ENCODE measurements around the gene BTBD8.
A peak's percentile ranks its signal among the peaks of the same experiment; 100 is the strongest.
"Not testable (repeated sequence)": the region's sequence is repeated elsewhere in the genome, so short reads cannot be mapped to it uniquely, and the experiment has no call there.

The BTBD8 gene

DNA sequence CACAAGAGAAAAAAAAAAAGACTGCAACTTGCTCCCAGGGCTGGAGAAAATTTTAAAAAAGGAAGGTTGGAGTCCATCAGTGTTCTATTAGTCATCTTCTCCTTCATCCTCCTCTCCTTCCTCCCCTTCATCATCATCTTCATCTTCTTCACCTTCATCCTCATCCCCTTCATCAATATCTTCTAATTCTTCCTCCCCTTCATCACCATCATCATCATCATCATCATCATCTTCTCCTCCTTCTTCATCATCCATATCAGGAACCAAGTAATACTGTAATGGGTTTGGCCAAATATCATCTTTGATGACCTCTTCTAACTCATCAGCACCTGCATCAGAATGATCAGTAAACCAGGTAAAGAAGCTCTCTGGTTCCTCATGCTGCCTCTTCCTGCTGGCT lies 5.7 kb upstream of the BTBD8 start:
- not testable (repeated sequence) for H3K4me3 ChIP-seq (ENCODE audit: low read length); H3K9me3 ChIP-seq (ENCODE audit: low read length); H3K4me1 ChIP-seq (ENCODE audit: insufficient read depth, low read length); H3K27me3 ChIP-seq (ENCODE audit: insufficient read depth, low read length); H2AFZ ChIP-seq (ENCODE audit: low read depth, low read length); H3K36me3 ChIP-seq (ENCODE audit: insufficient read depth, low read length)

DNA sequence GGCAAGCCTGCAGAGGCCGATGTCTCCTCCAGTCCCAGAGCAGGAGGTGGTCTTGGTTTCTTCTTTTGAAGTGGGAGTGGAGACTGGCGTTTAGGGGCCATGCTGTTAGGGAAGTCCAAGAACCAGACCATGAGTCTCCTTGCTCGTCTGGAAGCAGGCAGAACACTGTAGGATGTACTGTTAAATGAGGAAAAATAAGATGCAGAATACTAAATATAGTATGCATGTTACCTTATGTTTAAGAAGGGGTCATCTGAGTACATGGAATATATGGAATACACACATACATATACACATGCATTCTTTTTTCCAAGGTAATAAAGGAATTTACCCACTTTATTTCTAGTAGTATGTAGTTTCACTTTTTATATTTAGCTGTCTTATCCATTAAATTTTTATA lies 4.8 kb upstream of the BTBD8 start, which contains the start of gene SETSIP:
Gene SETSIP, minus strand, starts transcription at position 101 of the 400 bp plus-strand sequence. Its CDS starts 0 bp downstream, at position 101.
- Histone ChIP-seq H2AFZ (ENCODE audit: low read depth, low read length) (no peak within 1 kb of the TSS), H3K4me3 (ENCODE audit: low read length) (no peak within 1 kb of the TSS), H3K9me3 (ENCODE audit: low read length) (no peaks in the 10 kb centered on the region), H3K4me1 (ENCODE audit: insufficient read depth, low read length) (no peaks in the 10 kb centered on the region), H3K36me3 (ENCODE audit: insufficient read depth, low read length) (no peaks in the 10 kb centered on the region), H3K27me3 (ENCODE audit: insufficient read depth, low read length) (no peaks in the 10 kb centered on the region)

DNA sequence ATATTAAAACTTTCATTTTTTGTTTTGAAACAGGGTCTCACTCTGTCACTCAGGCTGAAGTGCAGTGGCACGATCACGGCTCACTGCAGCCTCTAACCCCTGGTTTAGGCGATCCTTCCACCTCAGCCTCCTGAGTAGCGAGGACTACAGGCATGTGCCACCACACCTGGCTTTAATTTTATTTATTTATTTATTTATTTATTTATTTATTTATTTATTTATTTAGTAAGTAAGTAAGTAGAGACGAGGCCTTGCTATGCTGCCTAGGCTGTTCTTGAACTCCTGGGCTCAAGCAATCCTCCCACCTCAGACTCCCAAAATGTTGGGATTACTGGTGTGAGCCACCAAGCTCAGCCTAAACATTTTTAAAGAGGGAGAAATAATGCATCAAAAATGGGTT lies 3.8 kb upstream of the BTBD8 start:
- Histone ChIP-seq H3K9me3 (ENCODE audit: low read length) (no peaks in the 10 kb centered on the region), H3K27me3 (ENCODE audit: insufficient read depth, low read length) (no peaks in the 10 kb centered on the region), H2AFZ (ENCODE audit: low read depth, low read length) (no peak overlapping the region), H3K4me3 (ENCODE audit: low read length) (no peak overlapping the region), H3K4me1 (ENCODE audit: insufficient read depth, low read length) (peaks cover 3% of the 10 kb centered on the region), H3K36me3 (ENCODE audit: insufficient read depth, low read length) (no peaks in the 10 kb centered on the region)

DNA sequence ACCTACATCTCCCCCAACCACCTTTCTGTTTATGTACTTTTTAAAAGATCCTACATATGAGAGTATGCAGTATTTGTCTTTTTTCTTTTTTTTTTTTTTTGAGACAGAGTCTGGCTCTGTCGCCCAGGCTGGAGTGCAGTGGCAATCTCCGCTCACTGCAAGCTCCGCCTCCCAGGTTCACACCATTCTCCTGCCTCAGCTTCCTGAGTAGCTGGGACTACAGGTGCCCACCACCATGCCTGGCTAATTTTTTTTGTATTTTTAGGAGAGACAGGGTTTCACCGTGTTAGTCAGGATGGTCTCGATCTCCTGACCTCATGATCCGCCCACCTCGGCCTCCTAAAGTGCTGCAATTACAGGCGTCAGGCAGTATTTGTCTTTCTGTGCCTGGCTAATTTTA lies 2.1 kb upstream of the BTBD8 start:
- H3K4me1 ChIP-seq (ENCODE audit: insufficient read depth, low read length); H3K27me3 ChIP-seq (ENCODE audit: insufficient read depth, low read length); H2AFZ ChIP-seq (ENCODE audit: low read depth, low read length); H3K4me3 ChIP-seq (ENCODE audit: low read length); H3K9me3 ChIP-seq (ENCODE audit: low read length); H3K36me3 ChIP-seq (ENCODE audit: insufficient read depth, low read length): not testable (repeated sequence)

DNA sequence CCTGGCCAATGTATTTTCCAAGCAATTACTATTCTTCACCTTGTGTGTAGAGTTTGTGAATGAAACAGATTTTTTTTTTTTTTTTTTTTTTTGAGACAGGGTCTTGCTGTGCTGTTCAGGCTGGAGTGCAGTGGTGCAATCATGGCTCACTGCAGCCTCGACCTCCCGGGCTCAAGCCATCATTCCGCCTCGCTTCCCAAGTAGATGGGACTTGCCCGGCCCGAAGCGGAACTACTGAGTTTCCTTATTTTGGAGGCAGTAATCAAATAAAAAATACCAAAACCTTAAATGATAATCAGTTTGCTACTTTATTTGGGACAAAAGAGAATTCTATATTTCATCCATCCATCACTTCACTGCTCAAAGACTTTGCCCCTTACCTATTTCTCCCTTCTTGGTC lies 704 bp upstream of the BTBD8 start:
- no peaks in the 10 kb centered on the region for H3K36me3 ChIP-seq (ENCODE audit: insufficient read depth, low read length)
- no peaks in the 10 kb centered on the region for H3K9me3 ChIP-seq (ENCODE audit: low read length)
- H3K4me3 ChIP-seq (ENCODE audit: low read length), result peak overlapping the region; percentile 68
- no peaks in the 10 kb centered on the region for H3K27me3 ChIP-seq (ENCODE audit: insufficient read depth, low read length)
- H3K4me1 ChIP-seq (ENCODE audit: insufficient read depth, low read length), result peaks cover 3% of the 10 kb centered on the region
- H2AFZ ChIP-seq (ENCODE audit: low read depth, low read length), result peak overlapping the region; percentile 96

DNA sequence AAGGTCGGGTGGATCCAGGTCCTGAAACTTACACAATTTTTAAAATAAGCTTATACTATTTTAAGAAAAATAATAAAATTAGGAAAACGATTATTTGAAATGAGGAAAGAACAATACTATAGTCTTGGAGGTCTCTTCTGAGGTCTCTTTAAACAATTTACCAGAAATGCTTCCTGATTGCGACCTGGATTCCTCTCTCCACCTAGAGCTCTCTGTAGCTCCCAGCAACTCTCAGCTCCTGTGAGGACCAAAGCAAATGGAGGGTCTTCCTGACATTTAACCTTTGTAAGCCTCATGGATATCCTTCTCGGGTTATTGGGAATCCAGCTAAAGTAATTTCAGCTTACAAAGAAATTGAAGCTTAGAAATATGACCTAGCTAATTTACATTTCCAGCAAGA lies 886 bp downstream of the BTBD8 start:
- H2AFZ ChIP-seq (ENCODE audit: low read depth, low read length), result no peak overlapping the region
- H3K4me3 ChIP-seq (ENCODE audit: low read length), result peak overlapping the region; percentile 68
- H3K9me3 ChIP-seq (ENCODE audit: low read length), result peaks cover 7% of the 10 kb centered on the region
- H3K4me1 ChIP-seq (ENCODE audit: insufficient read depth, low read length), result peaks cover 3% of the 10 kb centered on the region
- no peaks in the 10 kb centered on the region for H3K27me3 ChIP-seq (ENCODE audit: insufficient read depth, low read length)
- H3K36me3 ChIP-seq (ENCODE audit: insufficient read depth, low read length), result no peaks in the 10 kb centered on the region

DNA sequence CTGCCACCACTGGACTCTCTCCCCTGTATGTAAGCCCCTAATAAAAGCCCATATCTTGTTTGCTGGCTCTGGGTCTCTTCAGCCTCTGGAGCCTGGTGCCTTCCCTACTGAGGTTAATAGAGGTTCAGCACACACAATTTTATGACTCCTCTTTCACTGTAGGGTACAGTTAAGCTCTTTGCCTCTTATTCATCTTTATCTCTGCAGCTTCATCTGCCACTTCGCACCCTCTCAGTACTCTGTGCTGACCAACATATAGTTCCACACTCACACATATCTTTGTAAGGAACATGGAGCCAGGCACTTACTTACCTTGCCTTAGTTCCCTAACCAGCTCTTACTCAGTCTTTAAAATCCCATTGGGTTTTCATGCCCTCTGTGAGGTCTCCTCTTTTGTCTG lies 4.5 kb downstream of the BTBD8 start:
- Histone ChIP-seq H3K9me3 (ENCODE audit: low read length) (peaks cover 12% of the 10 kb centered on the region), H3K36me3 (ENCODE audit: insufficient read depth, low read length) (no peaks in the 10 kb centered on the region), H3K4me1 (ENCODE audit: insufficient read depth, low read length) (peaks cover 3% of the 10 kb centered on the region), H2AFZ (ENCODE audit: low read depth, low read length) (no peak overlapping the region), H3K4me3 (ENCODE audit: low read length) (no peak overlapping the region), H3K27me3 (ENCODE audit: insufficient read depth, low read length) (no peaks in the 10 kb centered on the region)

DNA sequence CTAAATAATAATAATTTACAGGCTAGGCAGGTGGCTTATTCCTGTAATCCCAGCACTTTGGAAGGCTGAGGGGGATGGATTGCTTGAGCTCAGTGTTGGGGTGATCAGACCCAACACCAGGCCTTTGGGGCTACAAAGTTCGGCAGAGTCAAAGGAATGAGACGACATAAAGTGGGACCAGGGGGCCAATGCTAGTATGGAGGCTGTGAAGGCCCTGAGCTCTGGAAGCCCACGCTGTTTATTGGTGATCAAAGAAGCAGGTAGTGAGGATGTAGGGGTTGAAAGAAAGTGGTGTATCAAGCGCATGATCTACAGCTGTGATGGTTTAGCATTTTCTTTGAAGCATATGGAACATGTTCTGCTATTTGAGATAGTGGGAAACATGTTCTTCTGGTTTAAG lies 5.6 kb downstream of the BTBD8 start:
- no peak overlapping the region for H2AFZ ChIP-seq (ENCODE audit: low read depth, low read length)
- no peaks in the 10 kb centered on the region for H3K27me3 ChIP-seq (ENCODE audit: insufficient read depth, low read length)
- H3K4me1 ChIP-seq (ENCODE audit: insufficient read depth, low read length), result peaks cover 1% of the 10 kb centered on the region
- H3K4me3 ChIP-seq (ENCODE audit: low read length), result no peak overlapping the region
- peaks cover 12% of the 10 kb centered on the region for H3K9me3 ChIP-seq (ENCODE audit: low read length)
- no peaks in the 10 kb centered on the region for H3K36me3 ChIP-seq (ENCODE audit: insufficient read depth, low read length)

DNA sequence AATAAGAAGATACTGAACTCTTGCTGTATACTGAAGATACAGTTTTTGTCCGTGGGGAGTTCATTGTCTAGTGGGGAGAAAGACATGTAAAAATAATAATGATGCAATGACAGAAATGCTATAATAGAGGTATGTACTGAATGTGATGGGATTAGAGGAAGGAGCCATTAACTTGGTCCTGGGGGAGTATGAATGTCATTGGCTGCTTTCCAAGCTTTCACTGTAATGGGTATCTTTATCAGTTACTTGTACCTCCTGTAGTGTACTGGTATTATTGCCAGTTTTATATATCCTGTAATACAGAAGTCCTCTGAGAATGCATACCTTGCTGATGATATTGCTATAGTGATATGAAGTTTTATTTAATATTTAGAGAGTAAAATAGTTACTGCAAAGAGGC lies 7.4 kb downstream of the BTBD8 start:
- H3K27me3 ChIP-seq (ENCODE audit: insufficient read depth, low read length), result no peaks in the 10 kb centered on the region
- H3K36me3 ChIP-seq (ENCODE audit: insufficient read depth, low read length), result no peaks in the 10 kb centered on the region
- peaks cover 12% of the 10 kb centered on the region for H3K9me3 ChIP-seq (ENCODE audit: low read length)
- no peak overlapping the region for H2AFZ ChIP-seq (ENCODE audit: low read depth, low read length)
- H3K4me3 ChIP-seq (ENCODE audit: low read length), result no peak overlapping the region
- no peaks in the 10 kb centered on the region for H3K4me1 ChIP-seq (ENCODE audit: insufficient read depth, low read length)

DNA sequence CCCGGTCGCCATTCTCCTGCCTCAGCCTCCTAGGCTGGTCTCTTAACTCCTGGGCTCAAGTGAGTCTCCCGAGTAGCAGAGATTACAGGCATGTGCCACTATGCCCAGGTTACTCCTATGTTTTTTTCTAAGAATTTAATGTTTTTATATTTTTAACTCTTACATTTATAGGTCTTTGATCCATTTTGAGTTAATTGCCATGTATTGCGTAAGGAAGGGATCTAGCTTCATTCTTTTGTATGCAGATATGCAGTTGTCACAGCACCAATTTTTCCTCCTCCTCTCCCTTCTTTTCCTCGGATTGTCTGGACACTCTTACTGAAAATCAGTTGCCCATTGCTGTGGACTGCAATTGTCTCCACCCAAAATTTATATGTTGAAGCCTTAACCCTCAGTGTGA lies 11.5 kb downstream of the BTBD8 start:
- no peaks in the 10 kb centered on the region for H3K4me1 ChIP-seq (ENCODE audit: insufficient read depth, low read length)
- H3K27me3 ChIP-seq (ENCODE audit: insufficient read depth, low read length), result no peaks in the 10 kb centered on the region
- peaks cover 1% of the 10 kb centered on the region for H3K9me3 ChIP-seq (ENCODE audit: low read length)
- H3K36me3 ChIP-seq (ENCODE audit: insufficient read depth, low read length), result no peaks in the 10 kb centered on the region
- H2AFZ ChIP-seq (ENCODE audit: low read depth, low read length), result no peak overlapping the region
- no peak overlapping the region for H3K4me3 ChIP-seq (ENCODE audit: low read length)

DNA sequence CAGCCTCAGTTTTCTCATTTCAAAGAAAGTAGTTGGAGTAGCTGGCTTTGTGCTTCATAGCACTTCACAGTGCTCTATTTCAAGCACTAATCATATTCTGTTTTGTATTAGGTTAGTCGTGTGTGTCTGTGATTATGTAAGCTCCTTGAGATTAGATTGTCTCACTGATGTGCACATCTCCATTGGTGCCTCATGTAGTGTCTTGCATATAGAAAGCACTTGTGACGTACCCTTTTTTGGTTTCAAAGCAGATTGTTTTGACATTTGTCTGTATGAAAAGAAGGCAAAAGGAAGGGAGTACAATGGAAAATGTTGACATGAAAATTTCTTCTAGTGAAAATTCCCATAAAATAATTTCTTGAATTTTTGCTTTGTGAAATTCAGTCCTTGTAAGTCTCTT lies 13.9 kb downstream of the BTBD8 start:
- Histone ChIP-seq H2AFZ (ENCODE audit: low read depth, low read length) (no peak overlapping the region), H3K27me3 (ENCODE audit: insufficient read depth, low read length) (no peaks in the 10 kb centered on the region), H3K4me1 (ENCODE audit: insufficient read depth, low read length) (no peaks in the 10 kb centered on the region), H3K4me3 (ENCODE audit: low read length) (no peak overlapping the region), H3K36me3 (ENCODE audit: insufficient read depth, low read length) (no peaks in the 10 kb centered on the region), H3K9me3 (ENCODE audit: low read length) (no peaks in the 10 kb centered on the region)

DNA sequence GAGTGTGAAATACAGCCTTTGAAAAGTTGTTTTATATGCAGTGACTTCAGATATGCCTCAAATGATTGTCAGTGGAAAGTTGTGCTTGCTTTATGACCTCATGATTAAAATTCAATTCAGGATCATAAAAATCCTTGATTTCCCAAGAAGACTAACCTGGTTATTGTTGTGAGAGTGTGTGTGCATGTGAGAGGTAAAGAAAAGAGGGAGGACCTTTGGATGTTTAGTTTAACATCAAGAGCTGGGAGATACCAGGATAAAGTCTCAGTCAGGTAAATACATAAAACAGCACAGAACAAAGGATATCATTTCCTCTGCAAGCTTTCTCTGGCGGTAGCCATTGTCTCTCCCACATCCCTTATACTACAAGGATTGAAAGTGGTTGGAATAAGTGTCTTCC lies 14.4 kb downstream of the BTBD8 start:
- H3K9me3 ChIP-seq (ENCODE audit: low read length), result no peaks in the 10 kb centered on the region
- H3K4me3 ChIP-seq (ENCODE audit: low read length), result no peak overlapping the region
- no peaks in the 10 kb centered on the region for H3K36me3 ChIP-seq (ENCODE audit: insufficient read depth, low read length)
- no peak overlapping the region for H2AFZ ChIP-seq (ENCODE audit: low read depth, low read length)
- no peaks in the 10 kb centered on the region for H3K27me3 ChIP-seq (ENCODE audit: insufficient read depth, low read length)
- no peaks in the 10 kb centered on the region for H3K4me1 ChIP-seq (ENCODE audit: insufficient read depth, low read length)

DNA sequence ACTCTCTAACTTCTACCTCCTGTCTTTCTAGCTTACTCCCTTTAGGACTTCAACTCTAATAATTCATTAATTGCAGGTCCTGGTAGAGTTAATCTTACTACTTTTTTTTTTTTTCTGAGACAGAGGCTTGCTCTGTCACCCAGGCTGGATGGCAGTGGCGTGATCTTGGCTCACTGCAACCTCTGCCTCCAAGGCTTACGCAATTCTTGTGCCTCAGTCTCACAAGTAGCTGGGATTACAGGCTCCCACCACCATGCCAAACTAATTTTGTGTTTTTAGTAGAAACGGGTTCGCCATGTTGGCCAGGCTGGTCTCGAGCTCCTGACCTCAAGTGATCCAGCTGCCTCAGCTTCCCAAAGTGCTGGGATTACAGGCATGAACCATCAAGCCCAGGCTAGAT lies 15.7 kb downstream of the BTBD8 start:
- Histone ChIP-seq H3K36me3 (ENCODE audit: insufficient read depth, low read length) (no peaks in the 10 kb centered on the region), H2AFZ (ENCODE audit: low read depth, low read length) (no peak overlapping the region), H3K4me3 (ENCODE audit: low read length) (no peak overlapping the region), H3K4me1 (ENCODE audit: insufficient read depth, low read length) (no peaks in the 10 kb centered on the region), H3K9me3 (ENCODE audit: low read length) (no peaks in the 10 kb centered on the region), H3K27me3 (ENCODE audit: insufficient read depth, low read length) (no peaks in the 10 kb centered on the region)

DNA sequence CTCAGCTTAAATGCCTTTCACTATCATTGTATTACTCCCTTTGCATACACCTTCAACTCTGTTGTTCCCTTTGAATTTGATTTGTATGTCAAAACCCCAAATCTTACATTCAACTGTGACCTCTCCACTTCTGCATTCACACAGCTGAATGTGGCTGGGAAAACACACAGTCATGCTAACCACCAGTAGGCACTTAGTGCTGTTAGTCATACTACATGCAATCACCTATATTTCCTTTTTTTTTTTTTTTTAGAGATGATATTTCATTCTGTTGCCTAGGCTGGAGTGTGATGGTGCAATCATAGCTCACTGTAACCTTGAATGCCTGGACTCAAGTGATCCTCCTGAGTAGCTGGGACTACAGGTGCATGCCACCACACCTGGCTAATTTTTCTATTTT lies 16.2 kb downstream of the BTBD8 start:
- no peaks in the 10 kb centered on the region for H3K36me3 ChIP-seq (ENCODE audit: insufficient read depth, low read length)
- no peaks in the 10 kb centered on the region for H3K27me3 ChIP-seq (ENCODE audit: insufficient read depth, low read length)
- no peaks in the 10 kb centered on the region for H3K9me3 ChIP-seq (ENCODE audit: low read length)
- no peak overlapping the region for H3K4me3 ChIP-seq (ENCODE audit: low read length)
- no peak overlapping the region for H2AFZ ChIP-seq (ENCODE audit: low read depth, low read length)
- H3K4me1 ChIP-seq (ENCODE audit: insufficient read depth, low read length), result no peaks in the 10 kb centered on the region
